GM19240 (cell line): ENCODE results near the gene CYB561D2.

ENCODE experiments used
- DNase-seq: peaks from one replicate; pipeline ENCODE4 v3.0.0; 2011; ENCODE audit warnings: low spot score; ENCODE audit not compliant: insufficient read length

Gene CYB561D2

DNA sequence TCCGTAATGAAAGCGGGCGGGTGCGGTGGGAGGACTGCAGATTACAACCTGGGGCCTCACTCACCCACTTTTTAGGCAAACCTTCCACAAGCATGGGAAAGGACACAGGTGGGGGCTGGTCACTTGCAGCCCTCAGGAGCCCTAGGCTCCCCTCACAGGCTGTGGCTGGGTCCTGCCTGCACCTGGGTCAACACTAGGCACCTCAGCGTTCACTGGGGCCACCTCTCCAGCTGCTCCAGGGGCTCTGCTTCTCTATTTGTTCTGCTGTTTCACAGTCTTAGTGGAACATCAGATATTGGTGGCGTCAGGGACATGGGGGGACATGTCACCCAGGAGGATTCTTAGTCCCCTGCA lies 38.7 kb downstream of the CYB561D2 start:
- no peak for DNase-seq

DNA sequence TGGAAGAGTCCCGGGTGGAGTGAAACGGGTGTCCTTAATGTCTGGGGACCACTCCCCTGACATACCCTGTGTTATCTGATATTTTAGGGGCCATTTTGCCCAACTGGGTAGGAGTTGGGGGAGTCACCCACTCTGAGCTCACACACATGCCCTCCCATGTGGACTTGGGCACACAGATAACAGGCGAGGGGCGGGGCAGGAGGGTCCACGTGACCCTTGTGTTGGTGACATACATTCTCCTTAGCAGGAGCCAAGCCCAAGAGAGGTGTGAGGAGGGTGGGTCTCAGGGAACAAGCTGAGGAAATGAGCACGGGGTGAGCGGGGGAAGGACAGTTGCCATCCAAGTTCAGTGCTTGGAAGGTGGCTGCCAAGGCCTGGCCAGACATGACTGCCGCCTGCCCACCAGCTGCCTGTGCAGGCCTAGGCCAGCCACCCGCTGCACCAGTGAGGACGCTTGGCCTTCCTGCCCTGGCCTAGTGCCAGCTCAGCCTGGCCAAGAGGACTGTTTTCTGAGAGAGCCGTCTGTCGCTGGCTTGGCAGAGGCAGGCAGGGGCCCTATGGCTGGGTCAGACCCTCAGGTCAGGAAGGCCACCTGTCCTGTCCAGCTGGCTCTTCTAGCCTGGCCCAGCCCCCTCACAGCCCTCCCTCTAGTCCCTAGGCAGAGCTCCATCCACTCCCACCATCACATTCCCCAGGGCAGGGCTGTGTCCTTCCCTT lies 40.0 kb downstream of the CYB561D2 start:
- DNase-seq, result no peak

DNA sequence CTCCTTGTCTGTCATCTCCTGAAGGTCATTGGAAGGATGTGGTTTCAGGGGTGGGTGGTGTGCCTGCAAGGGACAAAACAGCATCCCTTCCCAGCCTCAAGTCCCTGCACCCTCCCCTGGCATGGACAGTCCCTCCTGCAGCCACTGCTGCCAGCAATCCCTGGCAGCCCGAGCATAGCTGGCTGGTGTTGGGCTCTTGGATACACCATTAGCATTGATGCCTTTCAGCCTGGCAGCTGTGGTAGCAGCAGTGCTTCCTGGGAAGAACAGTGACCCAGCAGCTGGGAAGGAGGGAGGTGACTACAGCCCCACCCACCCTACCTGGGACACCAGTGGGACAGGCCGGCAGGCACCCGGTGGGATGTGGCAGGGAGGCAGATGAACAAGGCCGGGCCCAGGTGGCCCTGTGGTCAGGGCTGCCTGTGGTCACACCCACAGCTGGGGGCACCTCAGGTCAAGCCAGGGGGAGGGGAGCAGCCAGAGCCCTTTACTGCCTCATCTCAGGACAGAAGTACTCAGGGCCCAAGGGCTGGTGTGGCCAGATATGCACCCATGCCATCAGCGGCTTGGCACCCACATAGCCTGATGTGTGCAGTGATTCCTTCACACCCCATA lies 41.5 kb downstream of the CYB561D2 start:
- DNase-seq, result no peak

DNA sequence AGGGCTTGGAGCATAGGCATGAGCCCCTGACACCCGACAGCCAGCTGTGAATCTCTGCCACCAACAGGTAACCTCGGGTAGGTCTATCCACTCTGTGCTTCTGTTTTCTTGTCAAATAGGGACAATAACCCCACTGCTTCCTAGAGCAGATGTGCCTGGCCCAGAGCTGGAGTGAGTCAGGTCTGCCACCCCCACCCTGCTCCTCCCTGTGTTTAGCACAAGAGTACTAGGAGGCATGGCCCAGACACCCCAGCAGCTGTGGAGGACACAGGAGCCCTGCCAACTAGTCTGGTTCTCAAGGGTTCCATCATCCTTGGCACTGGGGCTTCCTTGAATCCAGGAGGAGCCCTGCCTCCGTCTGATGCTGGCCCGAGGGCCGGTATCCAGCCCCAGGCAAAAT lies 42.4 kb downstream of the CYB561D2 start:
- no peak for DNase-seq

DNA sequence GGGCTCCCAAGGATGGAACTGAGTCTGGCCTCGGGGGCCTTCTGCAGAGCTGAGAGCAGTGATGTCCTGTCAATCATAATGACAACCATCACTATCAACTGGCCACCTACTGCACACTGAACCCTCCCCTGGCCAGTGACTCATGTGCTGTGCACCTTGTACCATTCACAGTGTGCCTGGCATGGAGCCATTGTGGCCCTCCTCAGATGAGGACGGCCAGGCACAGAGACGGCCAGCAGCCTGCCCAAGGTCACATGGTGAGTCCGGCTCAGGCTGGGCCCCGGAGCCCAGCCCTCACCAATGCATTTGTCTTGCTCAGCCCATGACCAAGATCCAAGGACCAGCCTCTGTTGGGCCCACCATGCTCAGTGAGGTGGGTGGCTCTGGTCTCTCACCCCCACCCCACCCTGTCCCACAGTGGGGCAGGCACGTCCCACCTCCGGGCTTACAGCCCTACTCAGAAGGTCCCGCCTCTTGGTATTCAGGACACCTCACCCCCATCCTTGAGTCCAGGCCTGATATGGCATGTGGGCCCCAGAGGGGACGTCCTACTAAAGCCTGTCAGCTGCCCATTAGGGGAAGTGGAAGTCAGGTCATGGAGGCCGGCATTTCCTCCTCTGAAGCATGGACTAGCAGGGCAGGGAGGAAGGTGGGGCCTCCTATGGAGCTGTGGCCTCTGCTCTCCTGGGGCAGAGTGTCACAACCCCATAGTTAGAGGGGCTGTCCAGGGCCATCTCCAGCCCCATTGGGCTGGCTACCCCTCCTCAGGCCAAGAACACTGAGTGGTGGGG lies 44.6 kb downstream of the CYB561D2 start:
- no peak for DNase-seq

DNA sequence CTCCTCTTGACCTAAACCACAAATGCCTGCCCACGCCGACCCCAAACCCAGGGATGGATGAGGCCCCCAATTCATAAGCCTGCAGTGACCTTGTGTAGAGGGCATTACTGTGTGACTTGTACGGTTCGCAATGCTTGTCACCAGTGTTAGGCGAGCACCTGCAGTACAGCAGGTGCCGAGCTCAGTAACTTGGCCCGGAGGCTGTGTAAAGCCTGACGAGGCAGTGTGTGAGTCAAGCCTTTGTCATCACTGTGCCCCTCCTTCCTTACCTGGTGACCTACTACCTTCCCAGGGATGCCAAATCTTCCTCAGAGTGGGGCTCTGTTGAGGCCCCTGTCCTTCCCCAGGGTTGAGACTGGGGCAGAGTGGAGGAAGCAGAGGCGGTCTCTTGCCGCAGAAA lies 45.8 kb downstream of the CYB561D2 start:
- no peak for DNase-seq

DNA sequence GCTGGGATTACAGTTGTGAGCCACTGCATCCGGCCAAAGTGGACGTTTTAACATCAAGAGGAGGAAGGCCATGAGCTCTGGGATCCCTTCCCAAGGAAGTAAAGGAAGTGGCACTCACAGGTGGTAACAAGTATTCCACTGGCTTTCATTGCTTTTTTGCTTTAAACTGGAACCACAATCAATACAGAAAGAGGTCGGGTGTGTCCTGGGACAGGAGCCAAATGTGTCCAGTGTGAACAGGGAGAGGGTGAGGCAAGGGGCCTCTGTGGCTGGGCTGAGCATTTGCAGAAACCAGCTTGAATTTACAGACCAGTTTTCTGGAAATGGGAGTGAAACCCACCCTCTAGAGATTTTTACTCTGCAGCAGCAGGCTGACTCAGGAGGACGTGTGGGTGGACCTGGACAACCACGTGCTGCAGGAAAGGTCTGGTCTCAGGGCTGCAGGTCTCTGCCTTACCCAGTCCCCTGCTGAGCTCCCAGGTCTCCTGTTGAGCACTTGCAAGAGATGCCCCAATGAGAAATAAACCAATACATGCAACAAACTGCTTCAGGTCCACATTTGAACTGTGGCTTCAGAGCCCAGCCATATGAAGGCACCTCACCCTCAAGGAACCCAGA lies 51.4 kb downstream of the CYB561D2 start:
- DNase-seq, result no peak
